Measurements from ENCODE around the gene HNRNPLL.
A peak's percentile ranks its signal among the peaks of the same experiment; 100 is the strongest.

GRCh38 chr2:38535744-38536506 is 66.8 kb downstream of the HNRNPLL start:
- peak; percentile 64 to 95 for TF ChIP-seq CTCF (conservative IDR thresholded peaks at IDR 0.05; ENCODE audit: low read depth in 2 of 2)
- no peak for TF ChIP-seq EZH2 (IDR thresholded peaks at IDR 0.05; ENCODE audit: low read depth, unreplicated experiment)
- TF ChIP-seq JUNB (IDR thresholded peaks at IDR 0.05; ENCODE audit: unreplicated experiment): no peak
- TF ChIP-seq EZH2phosphoT487 (IDR thresholded peaks at IDR 0.05; ENCODE audit: unreplicated experiment): no peak
- no peak for TF ChIP-seq POLR2AphosphoS5 (IDR thresholded peaks at IDR 0.05; ENCODE audit: low read depth)
